ENCODE results near the gene ALOXE3. TPM values are rescaled to one million over a fixed set of nuclear protein-coding genes. Genes with fewer than 3 reads are reported as not detected.

The ALOXE3 gene
- polyA plus RNA-seq, 3 donors = not detected

DNA sequence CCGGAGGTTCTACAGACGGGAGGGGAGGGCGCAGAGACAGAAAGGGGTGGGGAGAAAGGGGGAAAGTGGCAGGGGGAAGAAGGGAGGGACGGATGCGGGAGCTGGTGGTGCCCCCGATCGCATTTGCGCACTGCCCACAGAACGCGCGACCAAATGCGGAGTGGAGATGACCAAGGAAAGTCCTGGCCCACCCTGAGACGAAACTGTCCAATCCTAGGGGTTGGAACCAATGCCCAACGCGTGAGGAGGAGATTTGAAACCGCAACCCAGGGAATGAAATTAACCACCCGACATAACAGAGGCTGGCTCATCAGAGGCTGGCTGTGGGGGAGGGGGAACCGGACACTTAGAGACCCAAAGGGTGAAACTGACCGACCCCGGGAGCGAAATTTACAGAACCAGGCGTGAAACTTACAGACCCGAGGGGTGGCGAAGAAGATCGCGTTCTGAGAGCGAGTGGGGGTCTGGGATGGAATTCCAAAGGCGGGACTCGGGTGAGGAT, 4.2 kb upstream of the ALOXE3 start:
- Mint-ChIP-seq H3K27me3 (ENCODE audit: low read depth in 3 of 3) (peaks cover 77 to 89% (median 89%) of the 10 kb centered on the region in 3 donors), H3K4me3 (peak overlapping the region; percentile 81 to 97), H3K4me1 (peaks cover 86% of the 10 kb centered on the region), H3K27ac (peak overlapping the region in 1 of 7 donors; percentile 61), H3K36me3 (peaks cover 21 to 33% of the 10 kb centered on the region in 2 donors), H3K9me3 (peaks cover 0 to 47% (median 34%) of the 10 kb centered on the region in 7 donors)
- intact Hi-C loops (cut with micrococcal nuclease) = loop anchor here (5.0 kb wide), 2 partner anchors 35 to 65 kb away; no protein-coding TSS in a partner anchor
- H3K79me2 ChIP-seq (ENCODE audit: insufficient read depth, low read length) = no peaks in the 10 kb centered on the region
- peaks cover 25% of the 10 kb centered on the region for H4K20me1 ChIP-seq (ENCODE audit: insufficient read depth, low read length)
- H3K27ac ChIP-seq (ENCODE audit: low read depth in 1 of 2, low read length in 2 of 2) = no peak overlapping the region
- H2AFZ ChIP-seq (ENCODE audit: insufficient read depth, low read depth, low read length, poor library complexity, severe bottlenecking) = peak overlapping the region; percentile 51
- peaks cover 83 to 98% of the 10 kb centered on the region in 2 donors for H3K4me1 ChIP-seq (ENCODE audit: control insufficient read depth in 1 of 2, insufficient read depth in 2 of 2, low read length in 2 of 2)
- no peak for DNase-seq
- H3K27me3 ChIP-seq (ENCODE audit: control insufficient read depth in 2 of 2, insufficient read depth in 2 of 2, low read length in 2 of 2) = peaks cover 51 to 77% of the 10 kb centered on the region in 2 donors
- 2% methylated on average over 16 of the region's 29 CpGs for WGBS (ENCODE audit: insufficient coverage)
- peaks cover 0 to 21% of the 10 kb centered on the region in 2 donors for H3K9me3 ChIP-seq (replicated peaks in 1 of 2; ENCODE audit: control insufficient read depth in 1 of 2, insufficient read depth in 1 of 2, low read length in 2 of 2)
- TF ChIP-seq, protein P1, sequence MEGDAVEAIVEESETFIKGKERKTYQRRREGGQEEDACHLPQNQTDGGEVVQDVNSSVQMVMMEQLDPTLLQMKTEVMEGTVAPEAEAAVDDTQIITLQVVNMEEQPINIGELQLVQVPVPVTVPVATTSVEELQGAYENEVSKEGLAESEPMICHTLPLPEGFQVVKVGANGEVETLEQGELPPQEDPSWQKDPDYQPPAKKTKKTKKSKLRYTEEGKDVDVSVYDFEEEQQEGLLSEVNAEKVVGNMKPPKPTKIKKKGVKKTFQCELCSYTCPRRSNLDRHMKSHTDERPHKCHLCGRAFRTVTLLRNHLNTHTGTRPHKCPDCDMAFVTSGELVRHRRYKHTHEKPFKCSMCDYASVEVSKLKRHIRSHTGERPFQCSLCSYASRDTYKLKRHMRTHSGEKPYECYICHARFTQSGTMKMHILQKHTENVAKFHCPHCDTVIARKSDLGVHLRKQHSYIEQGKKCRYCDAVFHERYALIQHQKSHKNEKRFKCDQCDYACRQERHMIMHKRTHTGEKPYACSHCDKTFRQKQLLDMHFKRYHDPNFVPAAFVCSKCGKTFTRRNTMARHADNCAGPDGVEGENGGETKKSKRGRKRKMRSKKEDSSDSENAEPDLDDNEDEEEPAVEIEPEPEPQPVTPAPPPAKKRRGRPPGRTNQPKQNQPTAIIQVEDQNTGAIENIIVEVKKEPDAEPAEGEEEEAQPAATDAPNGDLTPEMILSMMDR (IDR thresholded peaks at IDR 0.05) = no peak
- no peaks in the 10 kb centered on the region for H3K36me3 ChIP-seq (replicated peaks in 1 of 2; ENCODE audit: control insufficient read depth in 1 of 2, insufficient read depth in 2 of 2, low read length in 2 of 2)
- peak overlapping the region; percentile 38 for H3K9ac ChIP-seq (ENCODE audit: insufficient read depth, low read length, poor library complexity, severe bottlenecking)
- H3K4me2 ChIP-seq (replicated peaks; ENCODE audit: extremely low read depth, low read length, poor library complexity, severe bottlenecking) = peak overlapping the region; percentile 98
- H3K4me3 ChIP-seq (replicated peaks in 1 of 3; ENCODE audit: low read depth in 2 of 3, low read length in 3 of 3) = peak overlapping the region; percentile 6 to 77 (median 12)

DNA sequence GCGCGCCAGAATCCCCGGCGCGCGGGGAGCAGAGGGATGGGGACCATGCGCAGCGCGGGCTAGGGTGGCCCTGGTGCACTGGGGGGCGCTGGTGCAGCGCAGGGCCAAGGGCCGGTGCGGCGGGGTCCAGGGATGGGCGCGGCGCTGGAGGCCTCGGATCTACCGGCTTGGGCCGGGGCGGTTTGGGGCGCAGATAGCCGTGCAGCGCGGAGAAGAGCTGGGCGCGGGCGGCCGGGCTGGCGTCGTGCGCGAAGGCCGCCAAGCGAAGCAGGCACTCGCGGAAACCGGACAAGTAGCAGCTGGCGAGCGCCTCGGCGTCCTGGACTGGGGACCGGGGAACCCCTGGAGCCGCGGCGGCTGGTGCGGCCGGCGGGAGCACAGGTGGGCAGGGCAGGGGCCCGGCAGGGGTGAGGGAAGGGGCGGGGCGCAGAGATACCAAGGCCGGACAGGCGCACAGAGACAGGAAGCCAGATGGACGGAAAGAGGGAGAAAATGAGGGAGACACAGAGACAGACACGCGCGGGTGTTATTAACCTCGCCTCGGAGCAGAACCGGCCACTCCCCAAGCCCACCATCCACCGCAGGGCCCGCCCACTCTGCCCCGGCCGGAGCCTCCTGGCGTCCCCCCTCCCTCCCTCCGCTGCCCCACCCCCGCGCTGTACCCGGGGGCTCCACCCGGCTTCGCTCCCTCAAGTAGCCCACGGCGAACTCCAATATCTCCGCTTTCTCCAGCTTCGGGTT, 3.5 kb upstream of the ALOXE3 start:
- H3K36me3 ChIP-seq (replicated peaks in 1 of 2; ENCODE audit: control insufficient read depth in 1 of 2, insufficient read depth in 2 of 2, low read length in 2 of 2) = no peaks in the 10 kb centered on the region
- peaks cover 25% of the 10 kb centered on the region for H4K20me1 ChIP-seq (ENCODE audit: insufficient read depth, low read length)
- no peak overlapping the region for H3K27ac Mint-ChIP-seq
- peak overlapping the region; percentile 38 for H3K9ac ChIP-seq (ENCODE audit: insufficient read depth, low read length, poor library complexity, severe bottlenecking)
- H3K27me3 ChIP-seq (ENCODE audit: control insufficient read depth in 2 of 2, insufficient read depth in 2 of 2, low read length in 2 of 2) = peaks cover 47 to 77% of the 10 kb centered on the region in 2 donors
- H3K4me2 ChIP-seq (replicated peaks; ENCODE audit: extremely low read depth, low read length, poor library complexity, severe bottlenecking) = peak overlapping the region; percentile 98
- no peak overlapping the region for H3K27ac ChIP-seq (ENCODE audit: low read depth in 1 of 2, low read length in 2 of 2)
- H3K9me3 Mint-ChIP-seq = peaks cover 0 to 50% (median 31%) of the 10 kb centered on the region in 7 donors
- peaks cover 85% of the 10 kb centered on the region for H3K4me1 Mint-ChIP-seq
- H3K4me3 ChIP-seq (replicated peaks in 1 of 3; ENCODE audit: low read depth in 2 of 3, low read length in 3 of 3) = peak overlapping the region; percentile 6 to 77 (median 12)
- H3K4me1 ChIP-seq (ENCODE audit: control insufficient read depth in 1 of 2, insufficient read depth in 2 of 2, low read length in 2 of 2) = peaks cover 82 to 98% of the 10 kb centered on the region in 2 donors
- peak overlapping the region; percentile 81 to 97 for H3K4me3 Mint-ChIP-seq
- peak in 1 of 3 donors; percentile 43 for DNase-seq
- no peaks in the 10 kb centered on the region for H3K79me2 ChIP-seq (ENCODE audit: insufficient read depth, low read length)
- H3K36me3 Mint-ChIP-seq = peaks cover 19 to 29% of the 10 kb centered on the region in 2 donors
- intact Hi-C loops (cut with micrococcal nuclease) = loop anchor here (5.0 kb wide), 2 partner anchors 35 to 65 kb away; no protein-coding TSS in a partner anchor
- under 1% methylated on average over 61 of the region's 76 CpGs for WGBS (ENCODE audit: insufficient coverage)
- peaks cover 77 to 89% (median 89%) of the 10 kb centered on the region in 3 donors for H3K27me3 Mint-ChIP-seq (ENCODE audit: low read depth in 3 of 3)
- TF ChIP-seq, protein P1 (IDR thresholded peaks at IDR 0.05) = peak; percentile 39
- H3K9me3 ChIP-seq (replicated peaks in 1 of 2; ENCODE audit: control insufficient read depth in 1 of 2, insufficient read depth in 1 of 2, low read length in 2 of 2) = peaks cover 0 to 21% of the 10 kb centered on the region in 2 donors
- peak overlapping the region; percentile 51 for H2AFZ ChIP-seq (ENCODE audit: insufficient read depth, low read depth, low read length, poor library complexity, severe bottlenecking)
